Measurements from ENCODE around the gene PECR.

The PECR gene

GRCh38 chr2:216071111-216071851, 10.3 kb downstream of the PECR start:
- no peak for DNase-seq (ENCODE audit: low spot score)

GRCh38 chr2:216070195-216070594, 11.4 kb downstream of the PECR start:
- DNase-seq (ENCODE audit: low spot score) = no peak

- DNase-seq (ENCODE audit: low spot score) = no peak
These were observed 12.6 kb downstream of the PECR start for GRCh38 chr2:216069028-216069427.

GRCh38 chr2:216066230-216066629, 15.4 kb downstream of the PECR start:
- peak; percentile 68 for DNase-seq (ENCODE audit: low spot score)

GRCh38 chr2:216064665-216065064, 16.9 kb downstream of the PECR start:
- DNase-seq (ENCODE audit: low spot score) = no peak

- DNase-seq (ENCODE audit: low spot score) = no peak
These were observed 17.5 kb downstream of the PECR start for GRCh38 chr2:216064014-216064630.

GRCh38 chr2:216059233-216059834, 22.3 kb downstream of the PECR start:
- DNase-seq (ENCODE audit: low spot score) = no peak

- peak; percentile 100 for DNase-seq (ENCODE audit: low spot score)
These were observed 23.9 kb downstream of the PECR start for GRCh38 chr2:216057688-216058193.

- peak; percentile 63 for DNase-seq (ENCODE audit: low spot score)
These were observed 24.9 kb downstream of the PECR start for GRCh38 chr2:216056739-216057138.

- DNase-seq (ENCODE audit: low spot score) = no peak
These were observed 25.9 kb downstream of the PECR start for GRCh38 chr2:216055680-216056079.

- DNase-seq (ENCODE audit: low spot score) = no peak
These were observed 29.2 kb downstream of the PECR start for GRCh38 chr2:216052420-216052819.

GRCh38 chr2:216051350-216051749, 30.3 kb downstream of the PECR start:
- DNase-seq (ENCODE audit: low spot score) = no peak

- no peak for DNase-seq (ENCODE audit: low spot score)
These were observed 32.2 kb downstream of the PECR start for GRCh38 chr2:216049452-216049851.

- DNase-seq (ENCODE audit: low spot score) = no peak
These were observed 34.2 kb downstream of the PECR start for GRCh38 chr2:216047397-216047796.

- DNase-seq (ENCODE audit: low spot score) = no peak
These were observed 36.6 kb downstream of the PECR start for GRCh38 chr2:216044883-216045486.

GRCh38 chr2:216043949-216044348, 37.7 kb downstream of the PECR start:
- DNase-seq (ENCODE audit: low spot score) = no peak

GRCh38 chr2:216041438-216041837, 40.2 kb downstream of the PECR start:
- no peak for DNase-seq (ENCODE audit: low spot score)

GRCh38 chr2:216039918-216040317, 41.7 kb downstream of the PECR start:
- DNase-seq (ENCODE audit: low spot score) = no peak

- DNase-seq (ENCODE audit: low spot score) = peak; percentile 72
These were observed 47.5 kb downstream of the PECR start for GRCh38 chr2:216034065-216034464.

- DNase-seq (ENCODE audit: low spot score) = no peak
These were observed 48.2 kb downstream of the PECR start for GRCh38 chr2:216033403-216033802.

GRCh38 chr2:216031960-216032689, 49.5 kb downstream of the PECR start:
- DNase-seq (ENCODE audit: low spot score) = peak; percentile 63

GRCh38 chr2:216030216-216030615, 51.4 kb downstream of the PECR start:
- DNase-seq (ENCODE audit: low spot score) = no peak

Measured in kidney tubule cell (primary cell).